Activated effector memory CD4-positive, alpha-beta T cell treated with anti-CD3 and anti-CD28 coated beads, Interleukin-2, amount 50 U/mL, for 16 hours (primary cell): ENCODE results near the gene ASIC2.

ENCODE experiments used
- DNase-seq: peaks from one replicate; pipeline ENCODE4 v3.0.0-alpha.2; 2020

Gene ASIC2

GRCh38 chr17:33202796-33203495 is 90.1 kb downstream of the ASIC2 start:
- no peak for DNase-seq

GRCh38 chr17:33202021-33202420 is 91.1 kb downstream of the ASIC2 start:
- DNase-seq, result no peak

GRCh38 chr17:33201283-33201682 is 91.8 kb downstream of the ASIC2 start:
- DNase-seq, result no peak

GRCh38 chr17:33200587-33200986 is 92.5 kb downstream of the ASIC2 start:
- DNase-seq, result no peak

- no peak for DNase-seq
Observed at GRCh38 chr17:33199571-33200510, 93.3 kb downstream of the ASIC2 start.

GRCh38 chr17:33198954-33199353 is 94.1 kb downstream of the ASIC2 start:
- no peak for DNase-seq

- DNase-seq, result no peak
Observed at GRCh38 chr17:33197342-33197741, 95.8 kb downstream of the ASIC2 start.

- no peak for DNase-seq
Observed at GRCh38 chr17:33196883-33197282, 96.2 kb downstream of the ASIC2 start.

- DNase-seq, result no peak
Observed at GRCh38 chr17:33192951-33193911, 99.9 kb downstream of the ASIC2 start.

- no peak for DNase-seq
Observed at GRCh38 chr17:33183487-33184026, 109.5 kb downstream of the ASIC2 start.

- no peak for DNase-seq
Observed at GRCh38 chr17:33179151-33179550, 113.9 kb downstream of the ASIC2 start.

GRCh38 chr17:33178681-33179080 is 114.4 kb downstream of the ASIC2 start:
- DNase-seq, result no peak

- no peak for DNase-seq
Observed at GRCh38 chr17:33175562-33175961, 117.5 kb downstream of the ASIC2 start.

GRCh38 chr17:33171931-33172330 is 121.2 kb downstream of the ASIC2 start:
- no peak for DNase-seq

- DNase-seq, result no peak
Observed at GRCh38 chr17:33169580-33170285, 123.4 kb downstream of the ASIC2 start.

GRCh38 chr17:33167736-33168135 is 125.4 kb downstream of the ASIC2 start:
- DNase-seq, result no peak

GRCh38 chr17:33166472-33166871 is 126.6 kb downstream of the ASIC2 start:
- DNase-seq, result no peak

GRCh38 chr17:33164169-33164881 is 128.8 kb downstream of the ASIC2 start:
- DNase-seq, result no peak

- no peak for DNase-seq
Observed at GRCh38 chr17:33163533-33164168, 129.4 kb downstream of the ASIC2 start.

GRCh38 chr17:33154869-33155455 is 138.1 kb downstream of the ASIC2 start:
- DNase-seq, result no peak
